HepG2 (cell line): ENCODE data around the gene CCL3. TPM values are rescaled to one million over a fixed set of nuclear protein-coding genes. Genes with fewer than 3 reads are reported as not detected.
A peak's percentile ranks its signal among the peaks of the same experiment; 100 is the strongest.

ENCODE experiments used
- ATAC-seq: fragments of 200-7000 bp; cut with Tn5 transposase; 3 replicates; pipeline ENCODE4 v1.9.1; 2020; ENCODE audit warnings: mild to moderate bottlenecking, moderate library complexity
- BruUV-seq: library from RNA; stranded (reverse); fragments of 400-500 nt; replicated peaks from 2 replicates; lab custom pipeline; 2021; lab: Mats Ljungman, UMichigan
- CTCF ChIA-PET: fragments of 300-600 bp; formaldehyde crosslinking; extraction: SDS; loops from one replicate; lab custom pipeline; 2021; ENCODE audit warnings: low total read pairs, inconsistent platforms, low intra/inter-chr PET ratio; lab: Yijun Ruan, JAX
- POLR2A ChIA-PET: fragments of 350-600 bp; sonication (Branson Sonifier 250); formaldehyde crosslinking; loops from one replicate; lab custom pipeline; 2020; ENCODE audit warnings: antibody characterized with exemption, inconsistent platforms; lab: Yijun Ruan, JAX
- DNase-seq: peaks from one replicate; pipeline ENCODE4 v3.0.0-alpha.2; 2015; ENCODE audit warnings: low spot score
- FAIRE-seq: peaks from 3 replicates; lab custom pipeline; 2011; peaks lifted over from hg19 to GRCh38; lab: Jason Lieb, UNC
- H2AFZ ChIP-seq: one replicate; pipeline ENCODE4 v1.6.1; 2011; ENCODE audit warnings: low read length, inconsistent platforms
- H3K27ac ChIP-seq: fragments of 300-600 bp; 3 replicates; pipeline ENCODE4 v1.8.0; 2011; ENCODE audit warnings: mixed run types, mild to moderate bottlenecking, mixed read lengths, low read length, inconsistent platforms; ENCODE audit not compliant: insufficient read depth; ENCODE audit errors: extremely low read length
- H3K27me3 ChIP-seq, 2 experiments: fragments of 200-600 bp in 1 of 2; 2 replicates in 1 of 2; 3 replicates in 1 of 2; pipeline versions ENCODE4 v1.6.0 to v1.8.0; 2011; ENCODE audit warnings: low read length in 2 of 2, mild to moderate bottlenecking in 2 of 2, moderate library complexity in 2 of 2, inconsistent platforms in 1 of 2; ENCODE audit not compliant: insufficient read depth in 2 of 2, control insufficient read depth in 1 of 2
- H3K36me3 ChIP-seq, 2 experiments: fragments of 200-600 bp in 1 of 2; replicated peaks in 1 of 2; 2 replicates in 1 of 2; 3 replicates in 1 of 2; pipeline versions ENCODE4 v1.5.1 to v1.8.0; 2011; ENCODE audit warnings: low read length in 2 of 2, inconsistent platforms in 1 of 2; ENCODE audit not compliant: insufficient read depth in 2 of 2, control insufficient read depth in 1 of 2
- H3K4me1 ChIP-seq: 2 replicates; pipeline ENCODE4 v1.5.1; 2012; ENCODE audit warnings: low read length, inconsistent platforms; ENCODE audit not compliant: insufficient read depth
- H3K4me2 ChIP-seq: 2 replicates; pipeline ENCODE4 v1.6.0; 2011; ENCODE audit warnings: low read depth, low read length, inconsistent platforms
- H3K4me3 ChIP-seq, 3 experiments: fragments of 200-600 bp in 1 of 3; sonication (generic), shearing (Covaris generic) in 1 of 3; replicated peaks in 1 of 3; 2 replicates each; pipeline ENCODE4 v1.5.1; 2011 to 2016; ENCODE audit warnings: low read length in 3 of 3, inconsistent platforms in 2 of 3, low read depth in 2 of 3, mild to moderate bottlenecking in 2 of 3, control low read depth in 1 of 3, mixed read lengths in 1 of 3; ENCODE audit not compliant: insufficient read depth in 1 of 3
- H3K79me2 ChIP-seq: one replicate; pipeline ENCODE4 v1.6.1; 2011; ENCODE audit warnings: low read length, inconsistent platforms; ENCODE audit not compliant: insufficient read depth
- H3K9ac ChIP-seq: 2 replicates; pipeline ENCODE4 v1.6.0; 2011; ENCODE audit warnings: mild to moderate bottlenecking, low read depth, low read length, inconsistent platforms; ENCODE audit not compliant: insufficient read depth
- H3K9me3 ChIP-seq: 2 replicates; pipeline ENCODE4 v1.5.1; 2012; ENCODE audit warnings: mild to moderate bottlenecking, low read length
- H4K20me1 ChIP-seq: 2 replicates; pipeline ENCODE4 v1.6.0; 2011; ENCODE audit warnings: inconsistent platforms, mild to moderate bottlenecking, low read length, moderate library complexity; ENCODE audit not compliant: insufficient read depth
- MXD1 ChIP-seq: sonication (generic); formaldehyde crosslinking; IDR thresholded peaks from 2 replicates; pipeline ENCODE4 v1.4.0; 2020; ENCODE audit warnings: mild to moderate bottlenecking, missing genetic modification reagents
- MZF1 ChIP-seq: sonication (generic); formaldehyde crosslinking; IDR thresholded peaks from 2 replicates; pipeline ENCODE4 v1.8.1; 2023; ENCODE audit warnings: mild to moderate bottlenecking, missing genetic modification reagents, borderline replicate concordance
- NR2F2 ChIP-seq: IDR thresholded peaks from 2 replicates; pipeline ENCODE4 v1.6.1; 2012; ENCODE audit warnings: low read depth, inconsistent platforms, borderline replicate concordance
- ZNF337 ChIP-seq: sonication (generic); formaldehyde crosslinking; IDR thresholded peaks from 2 replicates; pipeline ENCODE4 v1.5.1; 2020; ENCODE audit warnings: missing genetic modification reagents, low read depth, mild to moderate bottlenecking, borderline replicate concordance
- ZNF468 ChIP-seq: sonication (generic); formaldehyde crosslinking; IDR thresholded peaks from 2 replicates; pipeline ENCODE4 v1.8.0; 2022; ENCODE audit warnings: mild to moderate bottlenecking, moderate library complexity, missing genetic modification reagents
- ZNF510 ChIP-seq: sonication (generic); formaldehyde crosslinking; IDR thresholded peaks from 2 replicates; pipeline ENCODE4 v1.4.0; 2020; ENCODE audit warnings: low read depth, mild to moderate bottlenecking, missing genetic modification reagents
- ZNF570 ChIP-seq: sonication (generic); formaldehyde crosslinking; IDR thresholded peaks from 2 replicates; pipeline ENCODE4 v1.4.0; 2020; ENCODE audit warnings: mild to moderate bottlenecking, missing genetic modification reagents, borderline replicate concordance
- WGBS: methylation state at CpG from one replicate; pipeline ENCODE4 v1.1.6; 2017; ENCODE audit warnings: low lambda C conversion rate; 5-methylcytosine and 5-hydroxymethylcytosine counted together
- in situ Hi-C: cut with HindIII; loops from 2 replicates; pipeline ENCODE4 v1.10.0; 2017; ENCODE audit warnings: low pct_unique_long_range_greater_than_20kb; ENCODE audit not compliant: extremely low pct_ligation_motif_present
- intact Hi-C: fragments of 100-400 bp; cut with micrococcal nuclease; formaldehyde crosslinking; loops from one replicate; pipeline ENCODE4 v1.10.0; 2022; ENCODE audit not compliant: unreplicated experiment
- polyA plus RNA-seq, 8 experiments: library from polyadenylated mRNA; depleted of rRNA in 3 of 8; stranded (reverse) in 7 of 8; unstranded in 1 of 8; fragments of >200 nt; fragmentation: Illumina TruSeq in 4 of 8; extraction: Trizol in 4 of 8; gene quantifications; 2 replicates each; pipeline versions ENCODE4 v1.2.1 to v1.2.3, GENCODE V29; 2011 to 2016; ENCODE audit warnings: low read depth in 4 of 8, missing spikeins in 1 of 8, mixed read lengths in 1 of 8; ENCODE audit not compliant: insufficient read depth in 1 of 8
- small RNA-seq, 3 experiments: library from RNA; depleted of rRNA; stranded (forward); fragments of <200 nt; gene quantifications; one replicate each; pipeline ENCODE3, GENCODE V24; 2012; ENCODE audit warnings: low read depth in 2 of 3, low replicate concordance in 1 of 3; ENCODE audit not compliant: insufficient read length in 3 of 3, insufficient read depth in 2 of 3
- total RNA-seq, 5 experiments: library from RNA; depleted of rRNA; stranded (reverse); fragments of >200 nt; fragmentation: Illumina TruSeq; extraction: Trizol; gene quantifications; 2 replicates each; pipeline ENCODE4 v1.2.3, GENCODE V29; 2016; ENCODE audit warnings: low read depth in 1 of 5

Gene CCL3
- total and polyA plus RNA-seq, 2 of the 13 experiments (the other 11 are each of a cell fraction or from before 2014, with no cell fraction given): not detected

GRCh38 chr17:36049643-36050042 is 40.3 kb downstream of the CCL3 start:
- WGBS: 90% methylated on average over 2 of the region's 2 CpGs
- H3K79me2 ChIP-seq: no peaks in the 10 kb centered on the region
- ATAC-seq (no peak), DNase-seq (no peak), FAIRE-seq (no peak)
- H3K9me3 ChIP-seq: peaks cover 15% of the 10 kb centered on the region
- in situ Hi-C loops: loop anchor here (10.0 kb wide), 1 partner anchor 55 kb away; the partner anchor contains the start of gene CCL4
- intact Hi-C loops: no loop called here
- H3K9ac ChIP-seq: no peak overlapping the region
- H3K4me3 ChIP-seq: no peak overlapping the region
- H4K20me1 ChIP-seq: no peaks in the 10 kb centered on the region
- H3K4me1 ChIP-seq: no peaks in the 10 kb centered on the region
- H2AFZ ChIP-seq: no peak overlapping the region
- no peaks in the 10 kb centered on the region for H3K36me3 ChIP-seq
- peak; percentile 46; the same call in 1 of the 2 replicates for TF ChIP-seq ZNF337 (CRISPR knock-in tag)
- no peak for TF ChIP-seq MZF1 (CRISPR knock-in tag)
- H3K27ac ChIP-seq: no peak overlapping the region
- ChIA-PET CTCF (no interaction called here), POLR2A (no interaction called here)
- H3K4me2 ChIP-seq: no peak overlapping the region
- no TSS peak for BruUV-seq
- H3K27me3 ChIP-seq: no peaks in the 10 kb centered on the region; a peak in 1 of 5 replicates

GRCh38 chr17:36048066-36048465 is 41.9 kb downstream of the CCL3 start:
- H3K27ac ChIP-seq: no peak overlapping the region
- no peak overlapping the region for H3K4me3 ChIP-seq
- no peak for TF ChIP-seq ZNF468
- TF ChIP-seq MXD1: no peak
- no peak for TF ChIP-seq ZNF570 (CRISPR knock-in tag)
- TF ChIP-seq NR2F2: no peak
- TF ChIP-seq ZNF510 (CRISPR knock-in tag): no peak
- TF ChIP-seq, all 625 proteins: peak for 0
- FAIRE-seq (no peak), DNase-seq (no peak), ATAC-seq (no peak)
- no peaks in the 10 kb centered on the region for H3K4me1 ChIP-seq
- no peaks in the 10 kb centered on the region for H3K79me2 ChIP-seq
- no peak overlapping the region for H2AFZ ChIP-seq
- POLR2A ChIA-PET: no interaction called here
- H3K36me3 ChIP-seq: no peaks in the 10 kb centered on the region
- WGBS: 17% methylated on average over 2 of the region's 2 CpGs
- H3K27me3 ChIP-seq: no peaks in the 10 kb centered on the region; a peak in 1 of 5 replicates
- CTCF ChIA-PET: no interaction called here
- BruUV-seq: no TSS peak
- no peaks in the 10 kb centered on the region for H4K20me1 ChIP-seq
- peaks cover 15% of the 10 kb centered on the region for H3K9me3 ChIP-seq
- intact Hi-C loops: no loop called here
- in situ Hi-C loops: loop anchor here (10.0 kb wide), 1 partner anchor 57 kb away; the partner anchor contains the start of gene CCL4
- H3K9ac ChIP-seq: no peak overlapping the region
- no peak overlapping the region for H3K4me2 ChIP-seq

Small RNAs within 50 kb of the gene (small RNA-seq; reads per million reads assigned to genes)
- 0 reads per million in 3 experiments for gene RN7SL301P

Other genes with a start within 250 kb of the CCL3 start
- not detected in 2 replicates for gene HEATR9, start 221.3 kb downstream of the CCL3 start, total RNA-seq (2016; rRNA removed; fragmentation: Illumina TruSeq; extraction: Trizol)
- not detected in 2 replicates for gene HEATR9, start 221.3 kb downstream of the CCL3 start, polyA plus RNA-seq (2011; rRNA removed)
- 0.13 TPM in 1 of 2 replicates, not detected in the other for gene CCL5, start 209.8 kb downstream of the CCL3 start, total RNA-seq (2016; rRNA removed; fragmentation: Illumina TruSeq; extraction: Trizol)
- gene CCL5, start 209.8 kb downstream of the CCL3 start, polyA plus RNA-seq (2011; rRNA removed): 0.25 and 0.29 TPM in 2 replicates
- gene RDM1, start 159.4 kb downstream of the CCL3 start, total RNA-seq (2016; rRNA removed; fragmentation: Illumina TruSeq; extraction: Trizol): 0.40 TPM in 1 of 2 replicates, not detected in the other
- 0.14 and 0.28 TPM in 2 replicates for gene RDM1, start 159.4 kb downstream of the CCL3 start, polyA plus RNA-seq (2011; rRNA removed)
- not detected in 2 replicates for gene LYZL6, start 146.4 kb downstream of the CCL3 start, total RNA-seq (2016; rRNA removed; fragmentation: Illumina TruSeq; extraction: Trizol)
- not detected in 2 replicates for gene LYZL6, start 146.4 kb downstream of the CCL3 start, polyA plus RNA-seq (2011; rRNA removed)
- 0.51 and 2.0 TPM in 2 replicates for gene CCL16, start 108.6 kb downstream of the CCL3 start, total RNA-seq (2016; rRNA removed; fragmentation: Illumina TruSeq; extraction: Trizol)
- gene CCL16, start 108.6 kb downstream of the CCL3 start, polyA plus RNA-seq (2011; rRNA removed): 14.7 and 17.7 TPM in 2 replicates
- gene CCL14, start 103.4 kb downstream of the CCL3 start, total RNA-seq (2016; rRNA removed; fragmentation: Illumina TruSeq; extraction: Trizol): 1.1 and 1.3 TPM in 2 replicates
- 0.86 and 1.7 TPM in 2 replicates for gene CCL14, start 103.4 kb downstream of the CCL3 start, polyA plus RNA-seq (2011; rRNA removed)
- 23.2 and 29.2 TPM in 2 replicates for gene CCL15, start 88.6 kb downstream of the CCL3 start, total RNA-seq (2016; rRNA removed; fragmentation: Illumina TruSeq; extraction: Trizol)
- 37.4 and 45.9 TPM in 2 replicates for gene CCL15, start 88.6 kb downstream of the CCL3 start, polyA plus RNA-seq (2011; rRNA removed)
- not detected in 2 replicates for gene CCL23, start 72.2 kb downstream of the CCL3 start, total RNA-seq (2016; rRNA removed; fragmentation: Illumina TruSeq; extraction: Trizol)
- gene CCL23, start 72.2 kb downstream of the CCL3 start, polyA plus RNA-seq (2011; rRNA removed): not detected in 2 replicates
- not detected in 2 replicates for gene CCL18, start 25.9 kb downstream of the CCL3 start, total RNA-seq (2016; rRNA removed; fragmentation: Illumina TruSeq; extraction: Trizol)
- not detected in 2 replicates for gene CCL18, start 25.9 kb downstream of the CCL3 start, polyA plus RNA-seq (2011; rRNA removed)
- not detected in 2 replicates for gene CCL4, start 13.7 kb upstream of the CCL3 start, total RNA-seq (2016; rRNA removed; fragmentation: Illumina TruSeq; extraction: Trizol)
- gene CCL4, start 13.7 kb upstream of the CCL3 start, polyA plus RNA-seq (2011; rRNA removed): not detected in 2 replicates
- gene TBC1D3B, start 86.5 kb upstream of the CCL3 start, total RNA-seq (2016; rRNA removed; fragmentation: Illumina TruSeq; extraction: Trizol): 1.8 TPM in 1 of 2 replicates, not detected in the other
- 1.1 and 2.1 TPM in 2 replicates for gene TBC1D3B, start 86.5 kb upstream of the CCL3 start, polyA plus RNA-seq (2011; rRNA removed)
- gene CCL3L1, start 106.6 kb upstream of the CCL3 start, total RNA-seq (2016; rRNA removed; fragmentation: Illumina TruSeq; extraction: Trizol): not detected in 2 replicates
- gene CCL3L1, start 106.6 kb upstream of the CCL3 start, polyA plus RNA-seq (2011; rRNA removed): not detected in 2 replicates
- gene CCL4L2, start 120.9 kb upstream of the CCL3 start, total RNA-seq (2016; rRNA removed; fragmentation: Illumina TruSeq; extraction: Trizol): not detected in 2 replicates
- not detected in 2 replicates for gene CCL4L2, start 120.9 kb upstream of the CCL3 start, polyA plus RNA-seq (2011; rRNA removed)
- gene TBC1D3I, start 174.4 kb upstream of the CCL3 start, total RNA-seq (2016; rRNA removed; fragmentation: Illumina TruSeq; extraction: Trizol): 0.15 TPM in 1 of 2 replicates, not detected in the other
- gene TBC1D3I, start 174.4 kb upstream of the CCL3 start, polyA plus RNA-seq (2011; rRNA removed): 0.30 and 0.53 TPM in 2 replicates
- gene TBC1D3G, start 233.7 kb upstream of the CCL3 start, total RNA-seq (2016; rRNA removed; fragmentation: Illumina TruSeq; extraction: Trizol): not detected in 2 replicates
- gene TBC1D3G, start 233.7 kb upstream of the CCL3 start, polyA plus RNA-seq (2011; rRNA removed): not detected in 2 replicates